Fibroblast of peridontal ligament (primary cell): Measurements from ENCODE around the gene PTPRQ.

ENCODE experiments used
- DNase-seq: peaks from one replicate; pipeline ENCODE4 v3.0.0-alpha.2; 2010; ENCODE audit errors: extremely low read depth

Gene PTPRQ

GRCh38 chr12:80721326-80721725, 277.3 kb downstream of the PTPRQ start:
- no peak for DNase-seq
